Stomach (tissue), 4 donors: ENCODE measurements around the gene GPAT2.
"Not testable (repeated sequence)": the region's sequence is repeated elsewhere in the genome, so short reads cannot be mapped to it uniquely, and the experiment has no call there.

Experiments
- POLR2A ChIP-seq, 4 donors: fragments of 450-650 bp; IDR thresholded peaks; one replicate each; pipeline ENCODE4 v1.6.1; 2016; ENCODE audit warnings: antibody characterized with exemption in 4 of 4, control low read depth in 2 of 4, mild to moderate bottlenecking in 1 of 4, moderate library complexity in 1 of 4
- TF ChIP-seq, protein P1 (sequence below), 7 experiments: fragments of 450-650 bp in 4 of 7; fragments of 200-600 bp in 3 of 7; sonication (generic) in 3 of 7; IDR thresholded peaks; one replicate each; pipeline ENCODE4 v1.5.1; 2016 to 2019; ENCODE audit warnings: antibody characterized with exemption in 7 of 7, control low read depth in 2 of 7, mild to moderate bottlenecking in 1 of 7

GRCh38 chr2:96006248-96006647, 28.5 kb downstream of the GPAT2 start:
- TF ChIP-seq, protein P1, sequence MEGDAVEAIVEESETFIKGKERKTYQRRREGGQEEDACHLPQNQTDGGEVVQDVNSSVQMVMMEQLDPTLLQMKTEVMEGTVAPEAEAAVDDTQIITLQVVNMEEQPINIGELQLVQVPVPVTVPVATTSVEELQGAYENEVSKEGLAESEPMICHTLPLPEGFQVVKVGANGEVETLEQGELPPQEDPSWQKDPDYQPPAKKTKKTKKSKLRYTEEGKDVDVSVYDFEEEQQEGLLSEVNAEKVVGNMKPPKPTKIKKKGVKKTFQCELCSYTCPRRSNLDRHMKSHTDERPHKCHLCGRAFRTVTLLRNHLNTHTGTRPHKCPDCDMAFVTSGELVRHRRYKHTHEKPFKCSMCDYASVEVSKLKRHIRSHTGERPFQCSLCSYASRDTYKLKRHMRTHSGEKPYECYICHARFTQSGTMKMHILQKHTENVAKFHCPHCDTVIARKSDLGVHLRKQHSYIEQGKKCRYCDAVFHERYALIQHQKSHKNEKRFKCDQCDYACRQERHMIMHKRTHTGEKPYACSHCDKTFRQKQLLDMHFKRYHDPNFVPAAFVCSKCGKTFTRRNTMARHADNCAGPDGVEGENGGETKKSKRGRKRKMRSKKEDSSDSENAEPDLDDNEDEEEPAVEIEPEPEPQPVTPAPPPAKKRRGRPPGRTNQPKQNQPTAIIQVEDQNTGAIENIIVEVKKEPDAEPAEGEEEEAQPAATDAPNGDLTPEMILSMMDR (IDR thresholded peaks at IDR 0.05), result not testable (repeated sequence)
- TF ChIP-seq POLR2A (IDR thresholded peaks at IDR 0.05), result not testable (repeated sequence)
